Measurements from ENCODE around the gene ZDHHC11. TPM values are rescaled to one million over a fixed set of nuclear protein-coding genes. Genes with fewer than 3 reads are reported as not detected.

The ZDHHC11 gene
- total RNA-seq, 1 experiment from 2014 or later = 17.0 TPM

DNA sequence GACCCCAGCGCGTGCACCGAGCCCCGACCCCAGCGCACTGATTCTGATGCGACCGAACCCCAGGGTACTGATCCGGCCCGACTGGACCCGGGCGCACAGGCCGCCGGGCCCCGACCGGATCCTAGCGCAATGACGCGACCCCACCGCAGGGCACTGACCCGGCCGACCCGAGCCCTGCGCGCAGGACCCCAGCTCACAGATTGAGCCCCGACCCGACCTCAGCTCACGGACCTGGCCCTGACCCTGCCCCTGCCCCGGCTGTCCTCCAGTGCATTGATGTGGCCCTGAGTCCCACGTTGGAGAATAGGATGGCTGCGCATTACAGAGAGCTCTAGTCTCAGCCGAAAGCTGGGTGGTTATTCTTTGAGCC, 42.3 kb upstream of the ZDHHC11 start:
- H3K36me3 ChIP-seq (ENCODE audit: control insufficient read depth in 1 of 2, insufficient read depth in 2 of 2, low read length in 2 of 2) = peaks cover 28 to 60% of the 10 kb centered on the region in 2 experiments
- H4K20me1 ChIP-seq (ENCODE audit: insufficient read depth) = no peaks in the 10 kb centered on the region
- H2AFZ ChIP-seq (ENCODE audit: low read depth, low read length, poor library complexity, severe bottlenecking) = no peak overlapping the region
- RAD21 ChIA-PET (ENCODE audit: low non-redundant PET in 1 of 2, low total read pairs in 2 of 2, uncharacterized antibody in 2 of 2, unreplicated experiment in 2 of 2) = no interaction called here
- H3K9me2 ChIP-seq (ENCODE audit: insufficient read depth) = no peaks in the 10 kb centered on the region
- H3K4me3 ChIP-seq (replicated peaks in 1 of 2; ENCODE audit: low read depth in 1 of 2, low read length in 2 of 2) = peak overlapping the region; percentile 75 to 99
- POLR2A ChIA-PET = interaction anchor here (1.0 kb wide), 1 partner anchor 622 kb away, joined by 3 read pairs; the partner anchor contains the start of gene PDCD6
- intact Hi-C loops (cut with micrococcal nuclease) = no loop called here
- ATAC-seq (peak; percentile 5; the same call in 1 of the 2 replicates), DNase-seq (ENCODE audit: low read depth, low spot score) (no peak)
- H3K4me1 ChIP-seq (ENCODE audit: control insufficient read depth in 1 of 2, insufficient read depth in 2 of 2, low read length in 2 of 2) = peaks cover 16 to 18% of the 10 kb centered on the region in 2 experiments; a peak in 3 of 4 replicates
- H3K9ac ChIP-seq (ENCODE audit: low read length) = peak overlapping the region; percentile 97
- BruUV-seq (replicated peaks) = no TSS peak
- CTCF ChIA-PET = interaction anchor here (1.5 to 1.7 kb wide), 2 partner anchors 30 to 247 kb away, joined by 3 read pairs; no protein-coding TSS in a partner anchor
- TF ChIP-seq EZH2phosphoT487 (IDR thresholded peaks at IDR 0.05; ENCODE audit: borderline replicate concordance) (no peak), CTCF (IDR thresholded peaks at IDR 0.05 in 2 of 3, conservative IDR thresholded peaks at IDR 0.05 in 1 of 3; ENCODE audit: borderline replicate concordance in 1 of 3, insufficient read depth in 1 of 3, low read depth in 2 of 3, low read length in 2 of 3) (no peak), SIN3A (IDR thresholded peaks at IDR 0.05; ENCODE audit: low read depth) (no peak), POLR2A (IDR thresholded peaks at IDR 0.05; ENCODE audit: borderline replicate concordance, extremely low read depth, insufficient read depth, insufficient read length) (no peak), TCF7L2 (IDR thresholded peaks at IDR 0.05; ENCODE audit: borderline replicate concordance, extremely low read depth, insufficient read depth, insufficient read length) (no peak), RAD21 (IDR thresholded peaks at IDR 0.05; ENCODE audit: low read depth) (no peak), ZFX (IDR thresholded peaks at IDR 0.05) (no peak), JUND (IDR thresholded peaks at IDR 0.05) (no peak), EZH2 (IDR thresholded peaks at IDR 0.05) (no peak), SRF (IDR thresholded peaks at IDR 0.05; ENCODE audit: low read depth) (no peak), CEBPB (IDR thresholded peaks at IDR 0.05; ENCODE audit: low read depth) (no peak), ZNF274 (IDR thresholded peaks at IDR 0.05; ENCODE audit: low read depth, low read length) (no peak), CBX3 (IDR thresholded peaks at IDR 0.05; ENCODE audit: low read depth) (no peak), ZBTB33 (IDR thresholded peaks at IDR 0.05; ENCODE audit: extremely low read depth, insufficient replicate concordance, low read length) (no peak), ELF1 (IDR thresholded peaks at IDR 0.05; ENCODE audit: borderline replicate concordance, low read depth) (no peak), YY1 (IDR thresholded peaks at IDR 0.05; ENCODE audit: extremely low read depth, insufficient replicate concordance, low read depth, low read length) (no peak), EGR1 (IDR thresholded peaks at IDR 0.05; ENCODE audit: low read depth) (no peak)
- TF ChIP-seq, protein P1, sequence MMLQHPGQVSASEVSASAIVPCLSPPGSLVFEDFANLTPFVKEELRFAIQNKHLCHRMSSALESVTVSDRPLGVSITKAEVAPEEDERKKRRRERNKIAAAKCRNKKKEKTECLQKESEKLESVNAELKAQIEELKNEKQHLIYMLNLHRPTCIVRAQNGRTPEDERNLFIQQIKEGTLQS (IDR thresholded peaks at IDR 0.05) = no peak
- TF ChIP-seq, protein P2, sequence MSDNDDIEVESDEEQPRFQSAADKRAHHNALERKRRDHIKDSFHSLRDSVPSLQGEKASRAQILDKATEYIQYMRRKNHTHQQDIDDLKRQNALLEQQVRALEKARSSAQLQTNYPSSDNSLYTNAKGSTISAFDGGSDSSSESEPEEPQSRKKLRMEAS (IDR thresholded peaks at IDR 0.05) = no peak
- TF ChIP-seq, protein P3, sequence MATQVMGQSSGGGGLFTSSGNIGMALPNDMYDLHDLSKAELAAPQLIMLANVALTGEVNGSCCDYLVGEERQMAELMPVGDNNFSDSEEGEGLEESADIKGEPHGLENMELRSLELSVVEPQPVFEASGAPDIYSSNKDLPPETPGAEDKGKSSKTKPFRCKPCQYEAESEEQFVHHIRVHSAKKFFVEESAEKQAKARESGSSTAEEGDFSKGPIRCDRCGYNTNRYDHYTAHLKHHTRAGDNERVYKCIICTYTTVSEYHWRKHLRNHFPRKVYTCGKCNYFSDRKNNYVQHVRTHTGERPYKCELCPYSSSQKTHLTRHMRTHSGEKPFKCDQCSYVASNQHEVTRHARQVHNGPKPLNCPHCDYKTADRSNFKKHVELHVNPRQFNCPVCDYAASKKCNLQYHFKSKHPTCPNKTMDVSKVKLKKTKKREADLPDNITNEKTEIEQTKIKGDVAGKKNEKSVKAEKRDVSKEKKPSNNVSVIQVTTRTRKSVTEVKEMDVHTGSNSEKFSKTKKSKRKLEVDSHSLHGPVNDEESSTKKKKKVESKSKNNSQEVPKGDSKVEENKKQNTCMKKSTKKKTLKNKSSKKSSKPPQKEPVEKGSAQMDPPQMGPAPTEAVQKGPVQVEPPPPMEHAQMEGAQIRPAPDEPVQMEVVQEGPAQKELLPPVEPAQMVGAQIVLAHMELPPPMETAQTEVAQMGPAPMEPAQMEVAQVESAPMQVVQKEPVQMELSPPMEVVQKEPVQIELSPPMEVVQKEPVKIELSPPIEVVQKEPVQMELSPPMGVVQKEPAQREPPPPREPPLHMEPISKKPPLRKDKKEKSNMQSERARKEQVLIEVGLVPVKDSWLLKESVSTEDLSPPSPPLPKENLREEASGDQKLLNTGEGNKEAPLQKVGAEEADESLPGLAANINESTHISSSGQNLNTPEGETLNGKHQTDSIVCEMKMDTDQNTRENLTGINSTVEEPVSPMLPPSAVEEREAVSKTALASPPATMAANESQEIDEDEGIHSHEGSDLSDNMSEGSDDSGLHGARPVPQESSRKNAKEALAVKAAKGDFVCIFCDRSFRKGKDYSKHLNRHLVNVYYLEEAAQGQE (IDR thresholded peaks at IDR 0.05; ENCODE audit: low read depth) = no peak
- peak overlapping the region; percentile 94 for H3K27ac ChIP-seq (ENCODE audit: low read depth, low read length)
- H3K27me3 ChIP-seq (ENCODE audit: insufficient read depth, low read length) = no peaks in the 10 kb centered on the region
- H3K9me3 ChIP-seq (ENCODE audit: control insufficient read depth in 1 of 2, insufficient read depth in 1 of 2, low read depth in 1 of 2, low read length in 2 of 2) = no peaks in the 10 kb centered on the region
- peak overlapping the region; percentile 95 for H3K4me2 ChIP-seq (ENCODE audit: low read length)
- peaks cover 84% of the 10 kb centered on the region for H3K79me2 ChIP-seq (ENCODE audit: insufficient read depth, low read length)
